Activated T-helper 9 cell treated with anti-CD3 and anti-CD28 coated beads, Interleukin-2, amount 50 U/mL, for 16 hours (primary cell): ENCODE results near the gene RAD51B.
"Not testable (repeated sequence)": the region's sequence is repeated elsewhere in the genome, so short reads cannot be mapped to it uniquely, and the experiment has no call there.

Experiments used
- DNase-seq: peaks from one replicate; pipeline ENCODE4 v3.0.0-alpha.2; 2020; ENCODE audit warnings: low read depth

Gene RAD51B

GRCh38 chr14:67949771-67950170, 130.2 kb downstream of the RAD51B start:
- DNase-seq, result no peak

GRCh38 chr14:67950386-67950785, 130.8 kb downstream of the RAD51B start:
- no peak for DNase-seq

- no peak for DNase-seq
Measured at GRCh38 chr14:67951529-67952135, 132.1 kb downstream of the RAD51B start.

- DNase-seq, result no peak
Measured at GRCh38 chr14:67952381-67952780, 132.8 kb downstream of the RAD51B start.

- DNase-seq, result no peak
Measured at GRCh38 chr14:67952786-67953185, 133.2 kb downstream of the RAD51B start.

GRCh38 chr14:67955261-67955660, 135.7 kb downstream of the RAD51B start:
- DNase-seq, result no peak

- DNase-seq, result no peak
Measured at GRCh38 chr14:67957946-67958345, 138.4 kb downstream of the RAD51B start.

- no peak for DNase-seq
Measured at GRCh38 chr14:67961676-67962075, 142.1 kb downstream of the RAD51B start.

- DNase-seq, result no peak
Measured at GRCh38 chr14:67962215-67962644, 142.7 kb downstream of the RAD51B start.

GRCh38 chr14:67963545-67963944, 144.0 kb downstream of the RAD51B start:
- no peak for DNase-seq

GRCh38 chr14:67963960-67964812, 144.6 kb downstream of the RAD51B start:
- DNase-seq, result no peak

GRCh38 chr14:67965696-67966095, 146.1 kb downstream of the RAD51B start:
- no peak for DNase-seq

GRCh38 chr14:67967206-67967605, 147.6 kb downstream of the RAD51B start:
- DNase-seq, result no peak

- DNase-seq, result not testable (repeated sequence)
Measured at GRCh38 chr14:67967970-67968369, 148.4 kb downstream of the RAD51B start.

- DNase-seq, result no peak
Measured at GRCh38 chr14:67970923-67971322, 151.3 kb downstream of the RAD51B start.

GRCh38 chr14:67971627-67972625, 152.3 kb downstream of the RAD51B start:
- DNase-seq, result no peak

- no peak for DNase-seq
Measured at GRCh38 chr14:67973436-67973835, 153.9 kb downstream of the RAD51B start.

- no peak for DNase-seq
Measured at GRCh38 chr14:67975470-67975869, 155.9 kb downstream of the RAD51B start.

GRCh38 chr14:67977434-67978034, 158.0 kb downstream of the RAD51B start:
- no peak for DNase-seq

- no peak for DNase-seq
Measured at GRCh38 chr14:67978749-67979148, 159.2 kb downstream of the RAD51B start.

- no peak for DNase-seq
Measured at GRCh38 chr14:67982711-67983608, 163.4 kb downstream of the RAD51B start.
